Stimulated activated CD4-positive, alpha-beta T cell treated with anti-CD3 and anti-CD28 coated beads, TNF-alpha, amount 100 ng/mL, for 48 hours (primary cell): ENCODE data around the gene KICS2.

Experiments used
- DNase-seq, 3 donors: peaks; one replicate each; pipeline ENCODE4 v3.0.0-alpha.2; 2020; ENCODE audit warnings: low read depth in 3 of 3

KICS2 gene

GRCh38 chr12:64222009-64222765 is at the start of gene KICS2:
TSS of gene KICS2 (minus strand) at chr12:64222296. CDS start at chr12:64222237, 59 bp downstream.
- DNase-seq = peak; percentile 81 to 83 (median 81)

GRCh38 chr12:64270411-64270810 is 48.3 kb upstream of the KICS2 start:
- no peak for DNase-seq

GRCh38 chr12:64269161-64269560 is 47.1 kb upstream of the KICS2 start:
- no peak for DNase-seq

- DNase-seq = no peak
These were observed 46.3 kb upstream of the KICS2 start for GRCh38 chr12:64268409-64268808.

GRCh38 chr12:64265839-64266238 is 43.7 kb upstream of the KICS2 start:
- DNase-seq = no peak

GRCh38 chr12:64261813-64262212 is 39.7 kb upstream of the KICS2 start:
- no peak for DNase-seq

- no peak for DNase-seq
These were observed 36.5 kb upstream of the KICS2 start for GRCh38 chr12:64258576-64258975.

- peak in 1 of 3 donors; percentile 7 for DNase-seq
These were observed 34.2 kb upstream of the KICS2 start for GRCh38 chr12:64256166-64256800.

GRCh38 chr12:64255249-64255648 is 33.2 kb upstream of the KICS2 start:
- DNase-seq = no peak

- no peak for DNase-seq
These were observed 31.3 kb upstream of the KICS2 start for GRCh38 chr12:64253356-64253755.

GRCh38 chr12:64252681-64253080 is 30.6 kb upstream of the KICS2 start:
- no peak for DNase-seq

GRCh38 chr12:64243809-64244208 is 21.7 kb upstream of the KICS2 start:
- no peak for DNase-seq

GRCh38 chr12:64240781-64241180 is 18.7 kb upstream of the KICS2 start:
- no peak for DNase-seq

- DNase-seq = no peak
These were observed 15.3 kb upstream of the KICS2 start for GRCh38 chr12:64237382-64237781.

- DNase-seq = no peak
These were observed 14.5 kb upstream of the KICS2 start for GRCh38 chr12:64236549-64236948.

GRCh38 chr12:64232196-64232595 is 10.1 kb upstream of the KICS2 start:
- DNase-seq = no peak

- no peak for DNase-seq
These were observed 7.7 kb upstream of the KICS2 start for GRCh38 chr12:64229796-64230195.

- no peak for DNase-seq
These were observed 7.1 kb upstream of the KICS2 start for GRCh38 chr12:64229240-64229639.

- no peak for DNase-seq
These were observed 3.5 kb upstream of the KICS2 start for GRCh38 chr12:64225626-64226025.

GRCh38 chr12:64221651-64222008 is 466 bp downstream of the KICS2 start:
- peak; percentile 21 to 27 (median 25) for DNase-seq

- no peak for DNase-seq
These were observed 2.0 kb downstream of the KICS2 start for GRCh38 chr12:64220046-64220445.

- no peak for DNase-seq
These were observed 3.0 kb downstream of the KICS2 start for GRCh38 chr12:64219145-64219544.

- DNase-seq = no peak
These were observed 3.5 kb downstream of the KICS2 start for GRCh38 chr12:64218597-64218996.
